ENCODE measurements around the gene HECTD1.

The HECTD1 gene

DNA sequence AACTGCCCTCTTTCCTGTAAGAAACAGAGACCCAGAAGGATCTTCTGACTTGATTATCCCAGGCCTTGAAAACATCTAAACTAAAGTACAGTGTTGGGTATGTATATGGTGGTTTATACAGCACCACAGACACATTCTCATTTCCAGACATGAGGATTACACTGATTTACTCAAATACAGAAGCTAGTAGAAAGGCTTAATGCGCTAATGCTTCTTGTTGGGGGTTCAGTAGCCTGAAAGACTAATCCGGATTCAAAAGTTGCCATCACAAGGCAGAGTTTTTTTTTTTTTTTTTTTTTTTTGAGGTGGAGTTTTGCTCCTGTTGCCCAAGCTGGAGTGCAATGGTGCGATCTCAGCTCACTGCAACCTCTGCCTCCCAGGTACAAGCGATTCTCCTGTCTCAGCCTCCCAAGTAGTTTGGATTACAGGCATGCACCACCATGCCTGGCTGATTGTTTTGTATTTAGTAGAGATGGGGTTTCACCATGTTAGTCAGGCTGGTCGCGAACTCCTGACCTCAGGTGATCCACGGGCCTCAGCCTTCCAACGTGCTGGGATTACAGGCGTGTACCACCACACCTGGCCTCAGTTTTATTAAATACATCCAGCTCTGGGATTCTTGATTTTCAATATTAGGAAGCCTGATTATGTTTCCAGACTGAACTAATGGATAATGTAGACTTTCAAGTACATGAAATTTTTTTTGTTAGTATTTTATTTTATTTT lies 46.3 kb upstream of the HECTD1 start:
- TF ChIP-seq, protein P1, sequence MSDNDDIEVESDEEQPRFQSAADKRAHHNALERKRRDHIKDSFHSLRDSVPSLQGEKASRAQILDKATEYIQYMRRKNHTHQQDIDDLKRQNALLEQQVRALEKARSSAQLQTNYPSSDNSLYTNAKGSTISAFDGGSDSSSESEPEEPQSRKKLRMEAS (IDR thresholded peaks at IDR 0.05), result no peak
- TF ChIP-seq TEAD4 (IDR thresholded peaks at IDR 0.05) (no peak), TCF12 (IDR thresholded peaks at IDR 0.05; ENCODE audit: low read depth) (no peak), EGR1 (IDR thresholded peaks at IDR 0.05) (no peak), RAD21 (IDR thresholded peaks at IDR 0.05; ENCODE audit: low read depth) (no peak), CEBPB (IDR thresholded peaks at IDR 0.05) (no peak), NFIC (IDR thresholded peaks at IDR 0.05) (no peak), CREB1 (IDR thresholded peaks at IDR 0.05; ENCODE audit: low read depth) (no peak), YY1 (IDR thresholded peaks at IDR 0.05; ENCODE audit: low read depth) (no peak), ZBTB7A (IDR thresholded peaks at IDR 0.05; ENCODE audit: low read depth) (no peak), FOXM1 (IDR thresholded peaks at IDR 0.05; ENCODE audit: borderline replicate concordance, low read depth) (no peak), EP300 (IDR thresholded peaks at IDR 0.05; ENCODE audit: borderline replicate concordance) (no peak), TAF1 (IDR thresholded peaks at IDR 0.05; ENCODE audit: low read depth) (no peak)
- TF ChIP-seq, protein P2, sequence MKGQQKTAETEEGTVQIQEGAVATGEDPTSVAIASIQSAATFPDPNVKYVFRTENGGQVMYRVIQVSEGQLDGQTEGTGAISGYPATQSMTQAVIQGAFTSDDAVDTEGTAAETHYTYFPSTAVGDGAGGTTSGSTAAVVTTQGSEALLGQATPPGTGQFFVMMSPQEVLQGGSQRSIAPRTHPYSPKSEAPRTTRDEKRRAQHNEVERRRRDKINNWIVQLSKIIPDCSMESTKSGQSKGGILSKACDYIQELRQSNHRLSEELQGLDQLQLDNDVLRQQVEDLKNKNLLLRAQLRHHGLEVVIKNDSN (IDR thresholded peaks at IDR 0.05), result no peak
- TF ChIP-seq, protein P3, sequence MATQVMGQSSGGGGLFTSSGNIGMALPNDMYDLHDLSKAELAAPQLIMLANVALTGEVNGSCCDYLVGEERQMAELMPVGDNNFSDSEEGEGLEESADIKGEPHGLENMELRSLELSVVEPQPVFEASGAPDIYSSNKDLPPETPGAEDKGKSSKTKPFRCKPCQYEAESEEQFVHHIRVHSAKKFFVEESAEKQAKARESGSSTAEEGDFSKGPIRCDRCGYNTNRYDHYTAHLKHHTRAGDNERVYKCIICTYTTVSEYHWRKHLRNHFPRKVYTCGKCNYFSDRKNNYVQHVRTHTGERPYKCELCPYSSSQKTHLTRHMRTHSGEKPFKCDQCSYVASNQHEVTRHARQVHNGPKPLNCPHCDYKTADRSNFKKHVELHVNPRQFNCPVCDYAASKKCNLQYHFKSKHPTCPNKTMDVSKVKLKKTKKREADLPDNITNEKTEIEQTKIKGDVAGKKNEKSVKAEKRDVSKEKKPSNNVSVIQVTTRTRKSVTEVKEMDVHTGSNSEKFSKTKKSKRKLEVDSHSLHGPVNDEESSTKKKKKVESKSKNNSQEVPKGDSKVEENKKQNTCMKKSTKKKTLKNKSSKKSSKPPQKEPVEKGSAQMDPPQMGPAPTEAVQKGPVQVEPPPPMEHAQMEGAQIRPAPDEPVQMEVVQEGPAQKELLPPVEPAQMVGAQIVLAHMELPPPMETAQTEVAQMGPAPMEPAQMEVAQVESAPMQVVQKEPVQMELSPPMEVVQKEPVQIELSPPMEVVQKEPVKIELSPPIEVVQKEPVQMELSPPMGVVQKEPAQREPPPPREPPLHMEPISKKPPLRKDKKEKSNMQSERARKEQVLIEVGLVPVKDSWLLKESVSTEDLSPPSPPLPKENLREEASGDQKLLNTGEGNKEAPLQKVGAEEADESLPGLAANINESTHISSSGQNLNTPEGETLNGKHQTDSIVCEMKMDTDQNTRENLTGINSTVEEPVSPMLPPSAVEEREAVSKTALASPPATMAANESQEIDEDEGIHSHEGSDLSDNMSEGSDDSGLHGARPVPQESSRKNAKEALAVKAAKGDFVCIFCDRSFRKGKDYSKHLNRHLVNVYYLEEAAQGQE (IDR thresholded peaks at IDR 0.05; ENCODE audit: low read depth), result no peak

DNA sequence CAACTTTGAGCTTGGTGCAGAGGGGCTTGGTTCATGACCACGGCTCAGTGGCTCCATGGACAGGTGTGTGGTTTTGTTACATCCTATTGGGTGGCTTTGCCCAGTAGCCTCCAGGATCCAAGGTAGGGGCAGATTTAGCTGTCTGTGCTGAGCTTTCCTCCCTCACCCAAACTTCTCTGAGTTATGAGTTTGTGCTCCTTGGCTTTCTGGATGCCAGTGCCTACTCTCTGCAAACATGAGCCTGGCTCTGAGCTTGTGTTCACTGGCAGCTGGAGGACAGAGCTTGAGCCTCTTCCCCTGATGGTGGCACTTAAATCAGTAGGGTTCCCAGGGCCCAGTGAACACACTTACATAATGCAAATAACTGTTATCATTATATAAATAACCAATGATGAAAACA lies 45.3 kb upstream of the HECTD1 start:
- TF ChIP-seq NFIC (IDR thresholded peaks at IDR 0.05) (no peak), TCF12 (IDR thresholded peaks at IDR 0.05; ENCODE audit: low read depth) (no peak), EGR1 (IDR thresholded peaks at IDR 0.05) (no peak), ZBTB7A (IDR thresholded peaks at IDR 0.05; ENCODE audit: low read depth) (no peak), TAF1 (IDR thresholded peaks at IDR 0.05; ENCODE audit: low read depth) (no peak), CEBPB (IDR thresholded peaks at IDR 0.05) (no peak), TEAD4 (IDR thresholded peaks at IDR 0.05) (no peak), RAD21 (IDR thresholded peaks at IDR 0.05; ENCODE audit: low read depth) (no peak), CREB1 (IDR thresholded peaks at IDR 0.05; ENCODE audit: low read depth) (no peak), EP300 (IDR thresholded peaks at IDR 0.05; ENCODE audit: borderline replicate concordance) (no peak), YY1 (IDR thresholded peaks at IDR 0.05; ENCODE audit: low read depth) (no peak)
- TF ChIP-seq, protein P2 (IDR thresholded peaks at IDR 0.05), result no peak
- TF ChIP-seq, protein P1 (IDR thresholded peaks at IDR 0.05), result no peak
- TF ChIP-seq, protein P3 (IDR thresholded peaks at IDR 0.05; ENCODE audit: low read depth), result no peak

DNA sequence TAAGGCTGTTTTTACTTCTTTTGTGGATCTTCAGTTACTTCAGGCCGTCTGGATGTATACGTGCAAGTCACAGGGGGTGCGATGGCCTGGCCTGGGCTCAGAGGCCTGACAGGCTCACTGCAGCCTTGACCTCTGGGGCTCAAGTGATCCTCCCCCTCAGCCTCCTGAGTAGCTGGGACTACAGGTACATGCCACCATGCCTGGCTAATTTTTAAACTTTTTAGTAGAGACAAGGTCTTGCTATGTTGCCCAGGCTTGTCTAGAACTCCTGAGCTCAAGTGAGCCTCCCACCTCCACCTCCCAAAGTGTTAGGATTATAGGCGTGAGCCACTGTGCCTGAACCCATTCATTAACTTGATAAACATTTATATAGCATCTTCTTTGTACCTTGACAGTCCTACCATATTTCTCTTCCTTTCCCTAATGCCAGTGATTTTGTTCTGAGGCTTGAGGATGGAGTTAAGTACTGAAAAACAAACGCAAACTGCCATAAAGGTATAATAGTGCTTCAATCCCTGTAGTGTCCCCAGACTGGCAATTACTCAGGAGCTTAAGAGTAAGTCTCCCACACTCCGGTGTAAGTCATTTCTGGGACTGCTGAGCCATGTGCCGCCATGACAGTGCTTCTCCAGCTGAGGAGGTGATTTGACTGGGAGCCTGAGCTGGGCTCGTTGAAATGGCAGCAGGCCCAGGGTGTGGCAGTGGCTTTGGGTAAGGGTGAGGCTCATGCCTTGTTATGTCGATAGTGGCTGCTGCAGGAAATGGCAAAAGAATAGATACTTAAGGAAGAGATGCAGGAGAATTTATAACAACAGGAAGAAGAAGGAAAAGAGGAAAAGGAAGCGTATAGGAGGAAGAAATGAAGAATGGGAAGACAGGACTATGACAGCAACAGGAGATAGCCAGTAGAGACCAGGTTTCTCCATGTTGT lies 43.7 kb upstream of the HECTD1 start:
- TF ChIP-seq CEBPB (IDR thresholded peaks at IDR 0.05), result no peak
- TF ChIP-seq CREB1 (IDR thresholded peaks at IDR 0.05; ENCODE audit: low read depth), result no peak
- no peak for TF ChIP-seq TCF12 (IDR thresholded peaks at IDR 0.05; ENCODE audit: low read depth)
- TF ChIP-seq EP300 (IDR thresholded peaks at IDR 0.05; ENCODE audit: borderline replicate concordance), result no peak
- TF ChIP-seq, protein P3 (IDR thresholded peaks at IDR 0.05; ENCODE audit: low read depth), result no peak
- TF ChIP-seq ZBTB7A (IDR thresholded peaks at IDR 0.05; ENCODE audit: low read depth), result no peak
- TF ChIP-seq, protein P1 (IDR thresholded peaks at IDR 0.05), result no peak
- TF ChIP-seq RAD21 (IDR thresholded peaks at IDR 0.05; ENCODE audit: low read depth), result no peak
- TF ChIP-seq TAF1 (IDR thresholded peaks at IDR 0.05; ENCODE audit: low read depth), result no peak
- TF ChIP-seq, protein P2 (IDR thresholded peaks at IDR 0.05), result no peak
- TF ChIP-seq EGR1 (IDR thresholded peaks at IDR 0.05), result no peak
- no peak for TF ChIP-seq YY1 (IDR thresholded peaks at IDR 0.05; ENCODE audit: low read depth)
